PFSK-1 (cell line): Measurements from ENCODE around the gene PRSS21.
A peak's percentile ranks its signal among the peaks of the same experiment; 100 is the strongest.

Experiments
- FOXP2 ChIP-seq: optimal IDR thresholded peaks from 2 replicates; pipeline ENCODE3; 2011; ENCODE audit warnings: borderline replicate concordance, control low read depth, inconsistent platforms; ENCODE audit not compliant: insufficient read depth; ENCODE audit errors: extremely low read length, extremely low read depth
- POLR2AphosphoS5 ChIP-seq: IDR thresholded peaks from 2 replicates; pipeline ENCODE4 v1.6.1; 2012; ENCODE audit warnings: low read depth, mild to moderate bottlenecking, control low read depth, low read length, moderate library complexity
- REST ChIP-seq, 2 experiments: IDR thresholded peaks; 2 replicates each; pipeline versions ENCODE4 v1.6.1 to v1.8.0; 2011 to 2012; ENCODE audit warnings: low read depth in 2 of 2, low read length in 2 of 2, control low read depth in 1 of 2, inconsistent platforms in 1 of 2, mild to moderate bottlenecking in 1 of 2, moderate library complexity in 1 of 2; ENCODE audit not compliant: insufficient read depth in 1 of 2
- SIN3A ChIP-seq: IDR thresholded peaks from 2 replicates; pipeline ENCODE4 v1.6.1; 2012; ENCODE audit warnings: mild to moderate bottlenecking, low read length, moderate library complexity, borderline replicate concordance; ENCODE audit not compliant: insufficient read depth
- TAF1 ChIP-seq: IDR thresholded peaks from 2 replicates; pipeline ENCODE4 v1.6.1; 2012; ENCODE audit warnings: low read length, control low read depth, borderline replicate concordance; ENCODE audit not compliant: insufficient read depth

The PRSS21 gene

DNA sequence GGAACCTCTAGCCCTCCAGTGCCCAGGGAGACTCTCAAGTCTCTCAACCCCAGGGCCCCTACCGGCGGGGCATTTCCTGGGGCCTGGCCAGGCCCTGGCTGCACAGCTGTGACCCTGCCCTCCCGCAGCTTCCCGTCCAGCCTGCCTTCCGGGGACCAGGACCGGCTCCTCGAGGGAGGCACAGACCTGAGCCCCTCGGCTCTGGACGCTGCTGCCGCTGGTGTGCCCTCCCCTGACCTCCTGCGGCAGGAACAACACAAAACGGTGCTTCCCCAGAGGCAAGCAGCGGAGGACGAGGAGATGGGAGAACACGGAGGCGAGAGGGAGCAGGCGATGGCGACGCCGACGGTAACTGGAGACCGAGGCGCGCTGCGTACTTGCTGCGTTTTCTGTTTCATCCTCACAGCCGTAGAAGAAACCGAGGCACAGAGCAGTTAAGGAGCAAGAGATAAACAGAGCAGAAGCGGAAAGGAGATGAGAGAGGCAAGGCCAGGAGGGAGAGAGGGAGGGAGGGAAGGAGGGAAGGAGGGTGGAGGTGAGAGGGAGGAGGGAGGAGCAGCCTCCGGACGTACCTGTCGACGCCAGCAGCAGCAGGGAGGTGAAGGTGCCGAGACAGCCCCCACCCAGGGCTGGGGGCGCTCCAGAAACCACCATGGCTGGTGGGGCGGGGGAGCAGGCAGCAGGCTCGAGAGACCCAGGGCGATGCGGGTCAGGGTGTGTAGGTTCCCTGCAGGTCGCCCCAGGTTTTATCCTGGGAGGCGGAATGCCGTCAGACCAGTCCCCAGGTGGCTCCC lies 40.6 kb downstream of the PRSS21 start, which contains the start of gene PRSS22:
Gene PRSS22 (minus strand): TSS at position 720 of the 794 bp plus-strand sequence. CDS start 66 bp downstream, at position 654.
- TF ChIP-seq REST (IDR thresholded peaks at IDR 0.05; ENCODE audit: insufficient read depth in 1 of 2, low read depth in 2 of 2, low read length in 2 of 2) (no peak), TAF1 (no peak), SIN3A (no peak), POLR2AphosphoS5 (no peak), FOXP2 (no peak)

GRCh38 chr16:2858245-2859025 lies 41.4 kb downstream of the PRSS21 start:
- TF ChIP-seq REST (IDR thresholded peaks at IDR 0.05; ENCODE audit: insufficient read depth in 1 of 2, low read depth in 2 of 2, low read length in 2 of 2) = no peak
- TF ChIP-seq FOXP2 = no peak
- TF ChIP-seq SIN3A = no peak
- TF ChIP-seq TAF1 = no peak
- TF ChIP-seq POLR2AphosphoS5 = no peak

GRCh38 chr16:2859686-2860265 lies 42.7 kb downstream of the PRSS21 start:
- TF ChIP-seq REST (IDR thresholded peaks at IDR 0.05; ENCODE audit: insufficient read depth in 1 of 2, low read depth in 2 of 2, low read length in 2 of 2) = no peak
- no peak for TF ChIP-seq TAF1
- TF ChIP-seq POLR2AphosphoS5 = no peak
- no peak for TF ChIP-seq FOXP2
- TF ChIP-seq SIN3A = no peak

DNA sequence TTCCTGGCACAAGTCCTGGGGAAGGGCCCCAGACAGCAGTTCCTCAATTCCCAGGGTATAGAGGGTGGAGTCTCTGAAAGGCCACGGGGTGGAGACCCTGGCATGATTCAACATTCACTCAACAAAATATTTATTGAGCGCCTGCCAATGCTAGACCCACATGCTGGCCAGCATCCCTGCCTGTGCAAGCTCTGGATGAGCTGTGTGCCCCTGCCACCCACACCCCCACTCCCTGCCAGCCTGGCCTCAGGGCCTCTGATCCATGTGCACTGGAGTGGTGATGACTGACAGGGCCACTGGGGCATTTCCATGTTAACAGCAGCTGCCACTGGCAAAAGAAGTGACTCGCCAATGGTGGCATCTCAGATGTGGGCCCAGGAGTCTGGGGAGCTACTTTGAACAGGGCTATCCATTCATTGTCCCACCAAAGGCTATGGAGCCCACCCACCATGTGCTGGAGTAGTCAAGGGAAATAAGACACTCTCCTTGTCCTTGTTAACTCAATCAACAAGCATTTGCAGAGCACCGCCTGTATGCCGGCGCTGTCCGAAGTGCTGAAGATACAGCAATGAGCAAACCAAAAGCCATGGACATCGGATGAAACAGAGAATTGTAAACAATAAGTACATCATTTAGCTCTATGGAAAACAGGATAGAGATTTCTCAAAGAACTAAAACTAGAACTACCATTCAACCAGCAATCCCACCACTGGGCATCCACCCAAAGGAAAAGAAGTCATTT lies 44.0 kb downstream of the PRSS21 start:
- TF ChIP-seq SIN3A (no peak), REST (IDR thresholded peaks at IDR 0.05; ENCODE audit: insufficient read depth in 1 of 2, low read depth in 2 of 2, low read length in 2 of 2) (peak; percentile 80 to 96)
